ELF-1 (cell line): ENCODE results near the gene UNC93B1.
A peak's percentile ranks its signal among the peaks of the same experiment; 100 is the strongest.

ENCODE experiments used
- DNase-seq: peaks from one replicate; pipeline ENCODE4 v3.0.0-alpha.2; 2016; ENCODE audit warnings: low read depth, low spot score

UNC93B1 gene

DNA sequence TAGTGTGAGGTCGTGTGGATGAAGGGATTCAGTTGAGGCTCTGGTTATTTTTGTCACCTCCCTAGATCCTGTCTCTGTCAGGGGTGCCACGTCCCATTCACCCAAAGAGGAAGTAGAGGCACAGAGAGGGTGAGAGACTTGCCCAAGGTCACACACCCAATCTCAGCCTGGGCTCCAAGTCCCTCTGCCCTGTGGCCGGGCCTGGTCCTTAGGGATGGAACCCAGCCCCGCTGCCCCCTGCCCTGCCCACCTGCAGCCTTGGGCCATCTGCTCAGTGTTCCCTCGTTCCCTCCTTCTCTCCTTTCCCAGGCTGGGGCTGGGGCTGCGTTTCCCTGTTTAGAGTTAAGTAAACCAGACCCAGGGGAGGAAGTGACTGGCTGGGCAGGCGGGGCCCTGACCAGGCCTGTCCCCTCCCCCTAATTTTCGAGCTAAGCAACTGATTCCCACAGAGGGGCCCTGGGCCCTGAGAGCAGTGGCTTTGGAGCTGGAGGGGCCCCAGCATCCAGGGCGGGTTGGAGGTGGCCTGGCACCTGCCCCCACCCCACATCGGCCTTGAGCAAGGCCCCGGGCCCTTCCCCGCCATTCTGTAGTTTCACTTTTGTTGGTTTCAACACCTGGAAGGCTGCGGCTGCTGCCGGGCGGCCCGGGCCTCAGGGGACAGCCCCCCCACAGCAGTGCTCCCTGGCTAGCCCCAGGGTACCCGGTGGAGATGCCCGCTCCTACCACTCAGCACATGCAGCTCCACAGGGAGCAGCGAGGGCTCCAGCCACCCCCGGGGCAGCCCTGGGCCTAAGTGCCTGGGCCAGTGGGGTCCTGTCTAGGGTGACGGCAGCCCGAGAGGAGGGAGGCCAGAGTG, 36.4 kb upstream of the UNC93B1 start:
- DNase-seq, result peak; percentile 86

GRCh38 chr11:68039526-68040086, 35.7 kb upstream of the UNC93B1 start:
- no peak for DNase-seq

DNA sequence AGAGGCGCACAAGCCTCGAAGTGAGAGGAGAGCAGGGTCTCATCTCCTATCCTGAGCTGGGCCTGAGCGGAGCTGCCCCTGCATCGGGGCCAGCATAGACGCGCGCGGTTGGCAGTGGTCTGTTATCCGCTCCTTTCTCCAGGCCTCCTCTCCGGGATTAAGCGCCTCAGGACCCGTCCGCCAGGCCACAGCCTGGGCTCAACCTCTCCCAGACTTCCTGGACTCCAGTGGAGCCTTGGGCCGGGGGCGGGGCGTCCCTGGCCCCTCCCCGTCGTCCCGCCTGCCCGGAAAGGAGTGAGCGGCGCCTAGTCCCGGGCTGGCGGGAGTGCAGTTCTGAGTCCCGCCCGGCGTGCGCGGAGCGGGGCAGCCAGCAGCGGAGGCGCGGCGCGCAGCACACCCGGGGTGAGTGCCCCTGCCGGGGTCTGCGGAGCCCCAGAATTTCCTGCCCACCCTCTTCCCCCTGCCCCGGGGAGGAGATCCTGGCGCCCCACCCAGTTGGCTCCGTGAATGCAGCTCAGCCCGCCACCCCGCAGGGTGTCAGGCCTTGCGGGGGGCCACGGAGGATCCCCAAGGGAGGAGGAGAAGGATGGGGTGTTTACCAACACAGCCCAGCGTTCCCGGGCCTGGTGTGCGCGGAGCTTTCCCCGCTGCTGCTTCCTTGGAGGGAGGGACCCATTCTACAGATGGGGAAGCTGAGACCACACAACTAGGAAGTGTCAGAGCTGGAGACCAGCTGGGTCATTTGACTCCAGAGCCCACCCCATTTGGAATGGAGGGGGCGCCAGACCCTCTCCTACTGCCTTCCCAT, 35.0 kb upstream of the UNC93B1 start, which contains the start of gene TCIRG1:
TSS of gene TCIRG1 (plus strand) at position 308 of the 808 bp plus-strand sequence. CDS start 2,247 bp downstream, outside the sequence.
- DNase-seq, result peak; percentile 94

DNA sequence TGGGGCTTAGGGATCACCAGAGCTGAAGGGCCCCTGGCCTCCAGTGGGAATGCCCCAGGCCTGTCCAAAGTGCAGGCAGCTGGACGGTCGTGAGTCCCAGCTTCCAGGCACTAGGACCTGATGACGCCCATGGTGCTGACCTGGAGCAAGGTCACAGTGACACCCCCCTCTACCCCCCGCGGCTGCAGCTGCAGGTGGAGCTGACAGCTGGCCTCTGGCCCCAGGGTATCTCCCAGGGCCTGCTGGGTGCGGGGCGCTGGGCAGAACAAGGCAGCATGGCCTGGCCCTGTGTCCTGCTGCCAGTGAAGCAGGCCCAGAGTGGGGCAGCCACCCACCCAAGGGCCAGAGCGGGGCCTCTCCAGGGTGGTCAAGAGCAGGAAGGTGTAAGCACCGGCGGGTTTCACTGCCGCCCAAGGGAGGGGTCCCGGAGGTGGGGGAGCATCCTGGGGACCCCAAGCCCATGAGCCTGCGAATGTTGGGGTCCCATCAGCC, 34.4 kb upstream of the UNC93B1 start:
- peak; percentile 48 for DNase-seq

- no peak for DNase-seq
These were observed 33.7 kb upstream of the UNC93B1 start for GRCh38 chr11:68037411-68038225.

DNA sequence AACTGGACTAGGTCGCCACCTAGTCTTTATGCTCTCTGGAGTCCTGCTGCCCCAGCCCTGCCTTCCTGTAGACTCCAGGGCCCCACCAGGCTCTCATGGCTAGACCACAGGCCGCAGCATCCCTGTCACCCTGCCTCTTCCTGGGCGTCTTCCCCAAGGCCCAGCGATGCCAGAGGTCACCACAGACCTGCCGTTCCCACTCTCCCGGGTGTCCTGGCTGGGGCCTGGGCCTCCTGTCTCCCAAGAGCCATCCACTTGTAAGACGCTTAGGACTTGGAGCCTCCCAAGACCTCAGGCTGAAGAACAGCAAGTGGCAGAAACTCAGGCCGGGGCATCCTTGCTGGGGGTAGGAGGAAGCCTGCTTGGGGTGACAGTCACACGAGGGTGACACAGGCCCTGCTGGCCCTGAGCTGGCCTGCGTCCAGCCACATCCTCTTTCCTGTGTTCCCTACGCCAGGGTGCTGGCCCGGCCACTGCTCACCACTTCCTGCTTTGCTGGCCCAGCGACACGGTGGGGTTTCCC, 32.9 kb upstream of the UNC93B1 start:
- DNase-seq, result no peak

DNA sequence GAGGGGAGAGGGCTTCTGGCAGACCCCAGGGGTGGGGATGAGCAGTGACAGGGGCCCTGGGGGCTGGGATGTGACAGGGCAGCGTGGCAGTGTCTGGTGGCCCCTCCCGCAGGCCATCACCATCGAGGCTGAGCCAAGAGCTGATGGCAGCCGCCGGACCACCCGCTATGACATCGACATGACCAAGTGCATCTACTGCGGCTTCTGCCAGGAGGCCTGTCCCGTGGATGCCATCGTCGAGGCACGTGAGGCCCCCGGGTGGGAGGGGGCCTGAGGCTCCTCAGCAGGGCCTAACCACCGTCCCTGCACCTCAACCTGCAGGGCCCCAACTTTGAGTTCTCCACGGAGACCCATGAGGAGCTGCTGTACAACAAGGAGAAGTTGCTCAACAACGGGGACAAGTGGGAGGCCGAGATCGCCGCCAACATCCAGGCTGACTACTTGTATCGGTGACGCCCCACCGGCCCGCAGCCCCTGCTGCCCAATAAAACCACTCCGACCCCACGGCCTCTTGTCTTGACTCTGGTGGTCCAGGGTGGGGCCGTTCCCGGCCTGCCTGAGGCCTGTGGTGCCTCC, 32.3 kb upstream of the UNC93B1 start:
- DNase-seq, result no peak

DNA sequence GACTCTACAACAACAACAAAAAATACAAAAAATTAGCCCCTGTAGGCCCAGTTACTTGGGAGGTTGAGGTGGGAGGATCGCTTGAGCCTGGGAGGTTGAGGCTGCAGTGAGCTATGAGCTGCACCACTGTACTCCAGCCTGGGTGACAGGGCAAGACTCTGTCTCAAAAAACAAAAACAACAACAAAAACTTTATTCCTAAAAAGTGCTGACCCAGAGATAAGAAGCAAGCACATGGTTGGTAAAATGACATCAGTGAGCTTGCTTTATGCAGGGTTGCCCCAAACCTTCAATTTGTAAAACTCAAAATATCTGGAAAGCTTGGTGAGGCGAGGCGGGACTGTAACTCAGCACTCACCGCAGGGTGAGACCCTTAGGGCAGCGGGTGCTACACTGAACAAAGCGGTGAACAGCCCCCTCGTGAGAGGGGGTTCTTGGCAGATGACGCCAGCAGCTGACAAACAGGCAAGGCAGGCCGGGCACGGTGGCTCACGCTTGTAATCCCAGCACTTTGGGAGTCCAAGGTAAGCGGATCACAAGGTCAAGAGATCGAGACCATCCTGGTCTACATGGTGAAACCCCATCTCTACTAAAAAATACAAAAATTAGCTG, 31.5 kb upstream of the UNC93B1 start:
- no peak for DNase-seq

DNA sequence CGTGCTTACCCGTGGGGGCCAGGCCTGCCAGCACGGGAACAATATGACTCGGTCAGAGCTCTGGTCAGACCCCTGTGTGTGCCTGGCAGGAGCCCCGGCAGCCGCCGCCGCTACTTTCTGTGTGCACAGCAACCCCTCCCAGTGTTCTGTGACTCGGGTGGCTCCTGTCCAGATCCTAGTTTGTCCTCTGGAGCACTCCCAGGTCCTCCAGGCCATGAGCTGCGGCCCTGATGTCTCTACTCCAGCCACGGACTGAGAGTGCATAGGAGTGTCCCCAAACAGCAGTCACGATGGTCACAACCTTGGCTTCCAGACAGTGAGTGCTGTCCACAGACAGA, 29.8 kb upstream of the UNC93B1 start:
- DNase-seq, result no peak

- DNase-seq, result no peak
These were observed 29.3 kb upstream of the UNC93B1 start for GRCh38 chr11:68032997-68033707.

DNA sequence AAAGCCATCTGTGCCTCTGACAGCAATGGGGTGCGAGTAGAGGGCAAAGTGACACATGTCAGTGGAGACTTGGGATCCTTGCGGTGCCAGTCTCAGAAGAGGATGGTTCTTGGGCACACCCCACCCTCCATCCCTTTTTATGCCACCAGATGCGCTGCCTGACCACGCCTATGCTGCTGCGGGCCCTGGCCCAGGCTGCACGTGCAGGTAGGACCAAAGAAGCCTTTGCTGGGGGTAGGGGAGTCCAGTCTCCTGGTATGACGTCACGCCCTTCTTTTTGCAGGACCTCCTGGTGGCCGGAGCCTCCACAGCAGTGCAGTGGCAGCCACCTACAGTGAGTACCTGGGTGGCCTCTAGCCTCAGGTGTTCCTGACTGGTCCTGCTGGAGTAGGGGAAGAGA, 28.1 kb upstream of the UNC93B1 start:
- no peak for DNase-seq

DNA sequence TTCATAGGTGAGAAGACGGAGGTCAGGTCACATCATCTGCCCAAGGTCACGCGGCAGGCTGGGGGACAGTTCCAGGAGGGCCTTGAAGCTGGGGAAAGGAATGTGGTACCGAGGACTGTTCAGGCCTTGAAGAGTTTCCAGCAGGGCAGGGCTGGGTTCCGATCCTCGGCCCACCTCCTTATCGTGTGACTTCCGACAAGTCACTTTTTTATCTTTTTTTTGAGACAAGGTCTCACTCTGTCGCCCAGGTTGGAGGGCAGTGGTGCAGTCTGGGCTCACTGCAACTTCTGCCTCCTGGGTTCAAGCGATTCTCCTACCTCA, 27.2 kb upstream of the UNC93B1 start:
- no peak for DNase-seq

GRCh38 chr11:68030318-68031143, 26.6 kb upstream of the UNC93B1 start, which contains the start of gene NDUFS8:
Gene NDUFS8 (plus strand): TSS chr11:68030681. CDS start chr11:68032152, 1,471 bp downstream.
- peak; percentile 100 for DNase-seq

DNA sequence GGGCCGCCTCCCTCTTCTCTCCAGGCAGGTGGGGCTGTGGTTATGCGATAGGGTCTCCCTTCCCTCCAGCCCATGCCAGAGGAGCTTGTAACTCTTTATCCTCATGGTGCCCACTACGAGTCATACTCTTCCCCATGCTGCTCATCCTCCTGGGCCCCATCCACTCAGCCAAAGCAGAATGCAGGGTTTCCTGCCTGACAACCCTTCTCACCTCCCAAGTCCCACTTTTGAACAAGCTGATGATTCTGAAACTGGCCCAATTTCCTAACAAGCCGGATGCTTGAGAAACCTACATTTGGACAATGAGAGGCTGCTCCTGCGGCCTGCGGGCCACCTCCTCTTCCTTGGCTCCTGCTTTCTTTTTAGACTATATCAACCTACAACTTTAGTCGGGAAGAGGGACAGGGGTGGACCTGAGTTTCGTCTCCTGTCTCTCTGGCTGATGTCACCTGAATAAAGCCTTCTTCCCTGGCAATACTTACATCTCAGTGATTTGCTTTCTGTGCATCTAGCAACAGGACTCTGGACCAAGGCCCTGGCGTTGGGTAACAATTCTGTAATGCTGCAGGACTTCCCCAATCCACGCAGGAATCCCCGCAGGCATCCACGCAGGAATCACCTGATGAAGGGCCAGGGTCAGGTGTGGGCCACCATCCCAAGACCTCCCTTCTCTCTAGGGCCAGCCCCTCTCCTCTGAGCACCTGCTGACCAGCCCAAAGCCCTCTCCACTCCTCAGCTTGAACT, 25.1 kb upstream of the UNC93B1 start:
- DNase-seq, result no peak

GRCh38 chr11:68027667-68028066, 23.8 kb upstream of the UNC93B1 start:
- no peak for DNase-seq

DNA sequence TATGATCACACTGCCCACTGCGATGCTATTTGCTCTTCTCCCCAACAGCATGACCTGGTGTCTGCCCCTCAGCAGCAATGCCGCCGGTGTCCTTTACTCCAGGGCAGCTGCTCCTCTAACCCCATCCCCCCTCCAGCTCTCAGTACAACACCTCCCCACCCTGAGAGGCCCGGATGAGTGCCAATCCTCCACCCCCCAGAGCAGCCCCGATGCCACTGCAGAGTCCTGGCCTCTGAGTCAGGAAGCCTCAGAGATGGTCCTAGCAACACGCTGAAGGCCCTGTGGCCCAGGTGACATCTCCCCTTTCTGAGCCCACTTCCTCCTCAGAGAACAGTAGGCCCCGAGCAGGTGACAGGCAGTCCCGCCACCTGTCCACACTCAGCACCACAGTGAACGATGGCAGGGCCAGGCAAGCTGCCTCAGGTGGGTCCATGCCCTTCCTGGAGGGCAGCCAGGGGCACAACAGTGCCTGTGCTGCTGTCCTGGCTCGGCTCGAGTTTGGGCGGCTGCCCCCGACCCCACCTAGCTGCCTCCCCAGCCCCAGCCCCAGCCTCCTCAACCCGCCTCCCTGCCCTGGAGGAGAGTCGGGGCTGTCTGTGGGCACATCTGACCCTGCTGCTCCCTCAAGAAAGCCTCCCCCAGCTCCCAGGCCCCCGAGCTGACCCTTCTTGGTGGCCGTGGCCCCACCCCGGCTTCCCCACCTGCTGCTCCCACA, 22.7 kb upstream of the UNC93B1 start:
- no peak for DNase-seq

- no peak for DNase-seq
These were observed 21.1 kb upstream of the UNC93B1 start for GRCh38 chr11:68025047-68025446.

- no peak for DNase-seq
These were observed 20.6 kb upstream of the UNC93B1 start for GRCh38 chr11:68024508-68024907.
